GM18517 (cell line): Measurements from ENCODE around the gene TRMT112.
"Not testable (repeated sequence)": the region's sequence is repeated elsewhere in the genome, so short reads cannot be mapped to it uniquely, and the experiment has no call there.

Source experiments
- ATAC-seq: cut with Tn5 transposase; IDR thresholded peaks from one replicate; pipeline ENCODE4 v1.9.1; 2021; ENCODE audit warnings: mild to moderate bottlenecking, moderate library complexity; ENCODE audit not compliant: unreplicated experiment

Gene TRMT112

DNA sequence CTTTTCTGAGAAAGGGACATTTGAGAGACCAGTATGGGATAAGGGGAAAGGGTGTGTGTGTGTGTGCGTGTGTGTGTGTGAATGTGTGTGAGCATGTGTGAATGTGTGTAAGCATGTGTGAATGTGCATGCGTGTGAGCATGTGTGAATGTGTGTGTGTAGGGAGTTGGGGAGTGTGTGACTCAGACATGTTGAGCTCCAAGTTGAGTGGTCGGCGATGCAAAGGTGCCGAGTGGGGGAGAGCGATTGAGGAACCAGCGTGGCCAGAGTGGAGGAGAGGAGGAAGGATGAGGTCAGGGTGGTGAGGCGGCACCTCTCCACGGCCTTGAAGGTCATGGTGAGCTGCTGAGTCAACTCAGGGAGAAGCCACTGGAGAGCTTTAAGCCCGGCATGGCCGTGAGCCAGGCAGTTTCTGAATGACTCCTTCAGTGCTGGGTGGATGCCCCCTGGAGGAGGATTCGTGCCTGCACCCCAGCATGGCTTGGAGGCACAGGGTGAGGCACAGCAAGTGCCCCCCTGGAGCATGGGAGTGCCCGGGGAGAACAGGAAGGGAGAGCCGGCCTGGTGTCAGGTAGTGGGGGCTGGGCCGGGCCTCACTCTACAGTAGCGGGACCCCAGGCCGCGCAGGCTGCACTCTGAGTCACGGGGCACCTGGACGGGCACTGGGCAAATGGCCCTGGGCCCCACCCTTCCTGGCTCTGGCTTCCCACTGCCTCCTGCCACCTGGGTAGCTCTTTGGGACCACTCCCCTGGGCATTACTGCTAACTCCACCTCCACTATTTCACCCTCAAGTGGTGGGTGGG lies 14.4 kb upstream of the TRMT112 start:
- ATAC-seq = peak; percentile 37

DNA sequence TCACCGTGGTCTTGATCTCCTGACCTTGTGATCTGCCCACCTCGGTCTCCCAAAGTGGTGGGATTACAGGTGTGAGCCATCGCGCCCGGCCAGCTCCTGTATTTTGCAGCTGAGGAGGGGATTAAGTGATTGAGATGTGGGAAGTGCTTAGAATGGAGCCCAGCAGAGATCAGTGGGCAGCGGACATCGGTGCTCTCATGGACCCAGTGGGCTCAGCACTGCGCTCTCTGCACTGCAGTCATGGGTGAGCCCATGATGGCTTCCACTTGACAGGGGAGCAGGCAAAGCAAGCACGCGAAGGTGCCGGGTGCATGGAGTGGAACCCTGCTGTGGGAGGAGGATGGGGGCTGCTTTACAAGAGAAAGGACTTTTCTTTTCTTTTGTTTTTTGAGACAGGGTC lies 13.5 kb upstream of the TRMT112 start:
- no peak for ATAC-seq

DNA sequence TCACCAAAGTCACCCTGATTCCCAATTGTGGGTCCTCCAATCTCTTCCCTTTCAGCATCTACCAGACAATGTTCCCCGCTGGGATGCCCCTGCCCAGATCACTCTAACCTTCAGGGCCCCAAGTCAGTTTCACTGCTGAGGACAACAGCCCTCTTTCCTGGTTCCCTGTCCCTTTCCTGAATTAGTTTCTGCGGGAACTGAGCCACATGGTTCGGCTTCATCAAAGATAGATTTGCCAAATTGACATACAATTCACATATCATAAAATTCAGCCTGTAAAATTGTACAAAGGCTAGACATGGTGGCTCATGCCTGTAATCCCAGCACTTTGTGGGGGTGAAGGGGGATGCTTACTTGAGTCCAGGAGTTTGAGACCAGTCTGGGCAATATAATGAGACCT lies 10.6 kb upstream of the TRMT112 start:
- ATAC-seq = no peak

DNA sequence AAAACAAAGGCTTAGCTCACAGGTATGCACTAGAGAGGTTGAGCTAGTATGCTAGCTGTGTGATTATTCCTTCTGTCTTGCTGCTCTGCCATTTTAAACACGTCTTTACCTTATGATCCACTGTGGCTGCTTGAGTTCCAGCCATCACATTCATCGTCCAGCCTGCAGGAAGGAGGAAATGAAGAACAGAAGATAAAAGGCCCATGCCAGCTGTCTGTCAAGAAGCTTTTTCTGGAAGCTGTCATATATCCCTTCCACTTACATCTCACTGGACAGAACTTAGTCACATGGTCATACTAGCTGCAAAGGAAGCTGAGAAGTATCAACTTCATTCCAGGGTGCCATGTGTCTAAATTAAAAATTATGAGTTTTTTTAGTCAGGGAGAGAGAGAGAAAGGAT lies 10.0 kb upstream of the TRMT112 start:
- no peak for ATAC-seq

DNA sequence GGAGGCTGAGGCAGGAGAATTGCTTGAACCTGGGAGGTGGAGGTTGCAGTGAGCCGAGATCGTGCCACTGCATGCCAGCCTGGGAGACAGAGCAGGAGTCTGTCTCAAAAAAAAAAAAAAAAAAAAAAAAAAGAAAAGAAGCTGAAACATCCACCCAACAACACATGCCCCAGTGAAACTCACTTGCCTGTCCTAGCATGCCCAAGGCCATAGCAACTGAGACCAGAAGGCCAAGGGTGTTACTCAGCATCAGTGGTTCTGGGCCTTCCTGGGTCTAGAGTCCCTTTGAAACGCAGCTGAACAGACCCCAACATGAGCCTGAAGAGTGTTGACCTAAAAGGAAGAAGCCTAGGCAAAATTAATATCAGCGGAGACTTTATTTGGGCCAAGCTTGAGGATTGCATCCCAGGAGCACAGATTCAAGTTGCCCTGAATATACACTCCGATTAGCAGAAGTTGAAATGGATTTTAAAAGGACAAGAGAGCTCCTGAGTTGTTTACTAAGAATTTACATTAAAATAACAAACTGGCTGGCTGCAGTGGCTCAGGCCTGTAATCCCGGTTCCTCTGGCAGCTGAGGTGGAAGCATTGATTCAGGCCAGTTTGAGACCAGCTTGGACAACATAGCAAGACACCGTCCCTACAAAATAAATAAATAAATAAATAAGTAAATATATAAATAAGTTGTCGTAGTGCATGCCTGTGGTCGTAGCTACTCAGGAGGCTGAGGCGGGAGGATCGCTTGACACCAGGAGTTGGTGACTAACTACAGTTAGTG lies 7.5 kb upstream of the TRMT112 start:
- no peak for ATAC-seq

DNA sequence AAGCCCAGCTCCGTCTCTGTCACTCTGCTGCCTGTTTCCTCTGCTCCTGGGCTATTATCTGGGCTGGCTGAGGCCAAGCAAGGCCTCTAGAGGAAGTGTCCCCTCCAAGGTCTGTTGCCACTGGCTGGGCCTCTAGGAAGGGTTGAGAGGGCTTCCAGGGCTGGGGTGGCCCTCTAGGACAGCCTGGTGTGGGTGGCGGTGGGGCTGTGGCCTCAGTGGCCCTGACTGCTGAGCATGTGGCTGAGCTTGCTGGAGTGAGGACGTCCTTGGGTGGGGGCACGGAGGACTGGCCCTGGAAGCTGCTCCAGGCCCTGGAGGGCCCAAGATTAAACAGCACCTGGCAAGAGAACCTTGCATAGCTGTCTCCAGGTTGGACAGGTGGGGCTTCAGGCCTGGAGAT lies 6.6 kb upstream of the TRMT112 start:
- not testable (repeated sequence) for ATAC-seq

DNA sequence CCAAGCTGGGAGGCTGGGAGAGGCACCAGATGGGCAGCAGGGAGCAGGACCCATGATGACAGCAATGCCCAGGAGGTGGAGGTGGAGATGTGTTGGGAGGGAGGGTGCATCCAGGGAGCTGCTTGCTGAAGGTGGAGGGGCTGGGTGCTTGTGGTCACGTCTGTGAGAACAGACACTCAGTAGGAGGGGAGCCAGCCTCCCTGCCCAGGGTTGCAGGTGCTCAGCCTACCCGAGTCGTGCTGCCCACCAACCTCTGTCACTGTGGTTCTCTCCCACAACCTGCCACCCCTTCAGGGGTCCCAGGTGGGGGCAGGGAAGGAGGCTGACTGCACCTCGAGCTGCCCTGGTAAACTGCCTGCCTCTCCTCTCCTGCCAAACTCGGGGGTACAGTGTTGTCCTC lies 6.0 kb upstream of the TRMT112 start:
- ATAC-seq = no peak

DNA sequence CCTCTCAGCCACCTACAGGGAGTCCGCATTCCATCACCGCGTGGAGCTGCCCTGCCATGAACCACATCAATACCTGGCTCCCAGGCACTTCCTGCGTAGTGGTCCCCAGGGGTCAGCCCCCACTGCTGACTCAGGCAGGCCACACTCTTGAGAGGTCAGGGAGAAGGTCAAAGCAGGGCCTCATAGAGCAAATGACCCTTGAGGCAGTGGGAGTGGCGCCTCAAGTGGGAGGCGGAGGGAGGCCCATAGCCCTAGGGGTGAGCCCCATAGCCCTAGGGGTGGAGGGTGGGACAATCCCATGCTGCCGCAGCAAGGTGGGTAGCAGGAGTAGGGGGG lies 5.5 kb upstream of the TRMT112 start:
- ATAC-seq = no peak

DNA sequence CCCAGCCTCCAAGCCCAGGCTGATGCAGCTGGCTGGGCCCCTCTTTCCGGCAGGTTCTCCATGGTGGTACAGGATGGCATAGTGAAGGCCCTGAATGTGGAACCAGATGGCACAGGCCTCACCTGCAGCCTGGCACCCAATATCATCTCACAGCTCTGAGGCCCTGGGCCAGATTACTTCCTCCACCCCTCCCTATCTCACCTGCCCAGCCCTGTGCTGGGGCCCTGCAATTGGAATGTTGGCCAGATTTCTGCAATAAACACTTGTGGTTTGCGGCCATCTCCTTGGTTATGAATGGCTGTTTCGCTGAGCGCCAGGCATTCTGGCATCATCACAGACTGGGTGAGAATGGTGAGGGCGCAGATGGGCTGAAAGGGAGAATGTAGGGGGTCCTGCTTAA lies 4.2 kb upstream of the TRMT112 start:
- ATAC-seq = no peak

DNA sequence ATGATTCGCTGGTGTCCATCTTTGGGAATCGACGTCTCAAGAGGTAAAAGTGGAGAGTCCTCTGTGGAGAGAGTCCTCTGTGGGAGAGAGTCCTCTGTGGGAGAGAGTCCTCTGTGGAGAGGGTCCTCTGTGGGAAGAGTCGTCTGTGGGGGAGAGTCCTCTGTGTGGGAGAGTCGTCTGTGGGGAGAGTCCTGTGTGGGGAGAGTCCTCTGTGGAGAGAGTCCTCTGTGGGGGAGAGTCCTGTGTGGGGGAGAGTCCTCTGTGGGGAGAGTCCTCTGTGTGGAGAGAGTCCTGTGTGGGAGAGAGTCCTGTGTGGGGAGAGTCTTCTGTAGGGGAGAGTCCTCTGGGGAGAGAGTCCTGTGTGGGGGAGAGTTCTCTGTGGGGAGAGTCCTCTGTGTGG lies 3.7 kb upstream of the TRMT112 start:
- ATAC-seq = no peak

DNA sequence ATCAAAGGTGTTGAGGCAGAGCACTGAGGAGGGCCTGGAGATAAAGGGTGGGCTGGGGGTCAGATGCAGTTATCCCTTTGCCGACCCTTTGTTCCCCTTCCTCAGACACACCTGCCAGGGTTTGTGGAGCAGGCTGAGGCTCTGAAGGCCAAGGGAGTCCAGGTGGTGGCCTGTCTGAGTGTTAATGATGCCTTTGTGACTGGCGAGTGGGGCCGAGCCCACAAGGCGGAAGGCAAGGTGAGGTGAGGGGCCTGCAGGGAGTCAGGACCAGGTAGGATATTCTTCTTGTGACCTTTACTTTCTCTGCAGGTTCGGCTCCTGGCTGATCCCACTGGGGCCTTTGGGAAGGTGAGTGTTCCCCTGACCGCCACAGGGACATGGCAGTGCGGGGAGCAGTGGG lies 3.2 kb upstream of the TRMT112 start:
- no peak for ATAC-seq

DNA sequence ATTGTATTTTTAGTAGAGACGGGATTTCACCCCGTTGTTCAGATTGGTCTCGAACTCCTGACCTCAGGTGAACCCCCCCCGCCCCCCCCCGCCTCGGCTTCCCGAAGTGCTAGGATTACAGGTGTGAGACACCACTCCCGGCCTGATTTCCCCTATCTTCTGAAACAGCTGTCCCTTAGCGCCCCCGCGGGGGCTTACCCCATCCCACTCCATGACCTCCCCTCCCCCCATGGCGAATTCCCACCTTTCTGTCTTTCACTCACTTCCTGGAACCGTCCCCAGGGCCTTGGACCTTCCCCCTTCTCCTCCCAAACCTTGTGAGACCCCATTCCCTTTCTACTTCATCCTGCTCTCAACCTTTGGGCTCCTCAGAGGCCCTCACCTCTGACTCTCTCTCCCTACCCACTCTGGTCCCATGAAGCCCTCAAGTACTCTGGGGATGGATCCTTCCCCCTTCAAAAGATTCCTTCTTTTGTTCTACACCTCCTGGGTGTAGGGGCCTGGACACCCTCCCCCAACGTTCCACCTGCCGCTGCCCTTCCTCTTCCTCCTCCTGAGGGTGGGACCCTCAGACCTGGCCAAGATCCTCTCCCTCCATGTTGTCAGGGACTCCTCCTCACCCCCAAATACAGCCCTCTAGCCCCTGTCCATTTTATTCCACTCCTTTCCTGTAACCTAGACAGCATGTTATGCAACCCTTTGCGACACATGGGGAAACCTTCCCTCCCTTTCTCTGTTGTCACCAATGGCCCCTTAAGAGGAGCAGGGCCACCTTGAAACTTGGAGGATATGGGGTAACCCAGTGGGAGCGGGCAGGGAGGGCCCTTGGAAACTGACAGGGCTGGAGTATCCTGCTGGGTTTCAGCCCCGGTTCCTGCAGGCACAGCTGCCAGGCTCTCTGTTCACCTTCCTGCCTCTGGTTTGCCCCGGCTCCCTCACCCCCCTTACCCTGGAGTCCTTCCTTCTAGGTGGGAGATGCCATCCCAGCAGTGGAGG lies 1.7 kb upstream of the TRMT112 start:
- no peak for ATAC-seq

DNA sequence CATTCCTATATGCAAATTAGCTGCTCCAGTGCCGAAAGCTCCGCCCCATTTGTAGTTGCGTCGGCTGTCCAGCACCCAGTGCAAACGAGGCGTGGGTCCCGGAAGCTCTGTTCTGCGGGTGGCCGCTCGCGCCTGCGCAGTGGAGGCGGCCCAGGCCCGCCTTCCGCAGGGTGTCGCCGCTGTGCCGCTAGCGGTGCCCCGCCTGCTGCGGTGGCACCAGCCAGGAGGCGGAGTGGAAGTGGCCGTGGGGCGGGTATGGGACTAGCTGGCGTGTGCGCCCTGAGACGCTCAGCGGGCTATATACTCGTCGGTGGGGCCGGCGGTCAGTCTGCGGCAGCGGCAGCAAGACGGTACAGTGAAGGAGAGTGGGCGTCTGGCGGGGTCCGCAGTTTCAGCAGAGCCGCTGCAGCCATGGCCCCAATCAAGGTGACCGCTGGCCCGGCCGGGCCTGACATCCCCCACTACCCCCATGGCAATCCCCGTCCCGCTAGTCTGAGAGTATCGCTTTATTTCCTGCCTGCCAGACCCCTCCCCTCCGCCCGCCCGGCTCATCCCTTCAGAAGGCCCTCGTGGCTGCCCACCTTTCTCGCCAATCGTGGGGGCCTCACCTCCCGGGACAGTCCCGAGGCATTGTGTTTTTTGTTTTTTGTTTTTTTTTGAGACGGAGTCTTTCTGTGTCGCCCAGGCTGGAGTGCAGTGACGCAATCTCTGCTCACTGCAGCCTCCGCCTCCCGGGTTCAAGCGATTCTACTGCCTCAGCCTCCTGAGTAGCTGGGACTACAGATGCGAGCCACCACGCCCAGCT lies 804 bp upstream of the TRMT112 start, which contains the start of gene PRDX5:
TSS of gene PRDX5 (plus strand) at position 161 of the 805 bp plus-strand sequence. CDS start at position 256, 95 bp downstream.
- peak; percentile 69 for ATAC-seq

DNA sequence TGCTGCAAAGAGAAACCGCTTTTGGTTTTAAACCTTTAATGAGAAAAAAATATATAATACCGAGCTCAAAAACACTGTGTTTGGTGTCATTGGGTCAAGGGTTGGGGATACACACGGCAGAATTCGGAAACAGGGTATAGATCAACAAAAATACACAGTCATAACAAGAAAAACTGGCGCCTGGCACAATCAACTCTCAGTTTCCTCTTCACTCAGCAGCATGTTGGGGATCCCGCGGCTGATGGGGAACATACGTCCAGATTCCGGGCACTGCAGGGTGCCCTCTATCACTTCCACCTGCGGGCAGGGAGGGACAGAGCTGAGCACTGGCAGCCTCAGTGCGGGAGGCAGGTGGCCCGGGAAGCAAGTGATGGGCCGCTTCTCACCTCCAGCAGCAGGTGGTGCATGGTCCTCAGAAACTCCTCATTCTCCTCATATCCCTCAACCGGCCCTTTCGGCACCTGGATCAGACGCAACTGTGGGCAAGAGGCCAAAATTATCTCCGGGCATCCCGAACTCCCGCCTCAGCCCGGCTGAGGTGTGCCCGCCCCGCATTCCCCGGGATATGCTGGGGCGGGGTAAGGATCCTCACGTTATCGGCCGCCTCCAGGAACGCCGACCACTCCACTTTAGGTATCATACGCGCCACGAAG lies 561 bp downstream of the TRMT112 start:
- peak; percentile 11 for ATAC-seq

DNA sequence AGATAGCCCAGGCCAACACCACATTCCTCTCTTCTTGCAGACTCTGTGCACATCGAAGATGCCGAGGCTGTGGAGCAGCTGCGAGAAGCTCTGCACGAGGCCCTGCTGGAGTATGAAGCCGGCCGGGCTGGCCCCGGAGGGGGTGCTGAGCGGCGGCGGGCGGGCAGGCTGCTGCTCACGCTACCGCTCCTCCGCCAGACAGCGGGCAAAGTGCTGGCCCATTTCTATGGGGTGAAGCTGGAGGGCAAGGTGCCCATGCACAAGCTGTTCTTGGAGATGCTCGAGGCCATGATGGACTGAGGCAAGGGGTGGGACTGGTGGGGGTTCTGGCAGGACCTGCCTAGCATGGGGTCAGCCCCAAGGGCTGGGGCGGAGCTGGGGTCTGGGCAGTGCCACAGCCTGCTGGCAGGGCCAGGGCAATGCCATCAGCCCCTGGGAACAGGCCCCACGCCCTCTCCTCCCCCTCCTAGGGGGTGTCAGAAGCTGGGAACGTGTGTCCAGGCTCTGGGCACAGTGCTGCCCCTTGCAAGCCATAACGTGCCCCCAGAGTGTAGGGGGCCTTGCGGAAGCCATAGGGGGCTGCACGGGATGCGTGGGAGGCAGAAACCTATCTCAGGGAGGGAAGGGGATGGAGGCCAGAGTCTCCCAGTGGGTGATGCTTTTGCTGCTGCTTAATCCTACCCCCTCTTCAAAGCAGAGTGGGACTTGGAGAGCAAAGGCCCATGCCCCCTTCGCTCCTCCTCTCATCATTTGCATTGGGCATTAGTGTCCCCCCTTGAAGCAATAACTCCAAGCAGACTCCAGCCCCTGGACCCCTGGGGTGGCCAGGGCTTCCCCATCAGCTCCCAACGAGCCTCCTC lies 1.5 kb downstream of the TRMT112 start:
- ATAC-seq = not testable (repeated sequence)

DNA sequence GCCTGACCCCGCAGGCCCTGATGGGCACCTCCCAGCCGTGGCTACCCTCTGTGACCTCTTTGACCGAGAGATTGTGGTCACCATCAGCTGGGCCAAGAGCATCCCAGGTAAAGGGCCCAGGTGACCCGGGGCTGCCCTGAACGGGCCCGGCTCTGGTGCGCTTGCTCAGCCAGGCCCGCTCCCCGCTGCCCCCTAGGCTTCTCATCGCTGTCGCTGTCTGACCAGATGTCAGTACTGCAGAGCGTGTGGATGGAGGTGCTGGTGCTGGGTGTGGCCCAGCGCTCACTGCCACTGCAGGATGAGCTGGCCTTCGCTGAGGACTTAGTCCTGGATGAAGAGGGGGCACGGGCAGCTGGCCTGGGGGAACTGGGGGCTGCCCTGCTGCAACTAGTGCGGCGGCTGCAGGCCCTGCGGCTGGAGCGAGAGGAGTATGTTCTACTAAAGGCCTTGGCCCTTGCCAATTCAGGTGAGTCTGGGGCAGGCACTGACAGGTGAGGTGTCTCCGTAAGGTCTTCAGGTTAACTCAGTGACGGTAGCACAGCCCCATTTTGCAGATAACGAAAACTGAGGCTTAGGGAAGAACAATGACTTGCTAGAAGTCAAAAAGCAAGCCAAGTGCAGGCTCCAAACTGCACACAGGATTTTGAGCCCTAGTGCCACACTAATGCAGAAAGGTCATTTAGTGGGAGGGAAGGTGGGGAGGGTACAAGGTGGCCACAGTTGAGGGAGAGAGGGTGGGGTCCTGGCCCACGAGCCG lies 2.4 kb downstream of the TRMT112 start:
- ATAC-seq = no peak

DNA sequence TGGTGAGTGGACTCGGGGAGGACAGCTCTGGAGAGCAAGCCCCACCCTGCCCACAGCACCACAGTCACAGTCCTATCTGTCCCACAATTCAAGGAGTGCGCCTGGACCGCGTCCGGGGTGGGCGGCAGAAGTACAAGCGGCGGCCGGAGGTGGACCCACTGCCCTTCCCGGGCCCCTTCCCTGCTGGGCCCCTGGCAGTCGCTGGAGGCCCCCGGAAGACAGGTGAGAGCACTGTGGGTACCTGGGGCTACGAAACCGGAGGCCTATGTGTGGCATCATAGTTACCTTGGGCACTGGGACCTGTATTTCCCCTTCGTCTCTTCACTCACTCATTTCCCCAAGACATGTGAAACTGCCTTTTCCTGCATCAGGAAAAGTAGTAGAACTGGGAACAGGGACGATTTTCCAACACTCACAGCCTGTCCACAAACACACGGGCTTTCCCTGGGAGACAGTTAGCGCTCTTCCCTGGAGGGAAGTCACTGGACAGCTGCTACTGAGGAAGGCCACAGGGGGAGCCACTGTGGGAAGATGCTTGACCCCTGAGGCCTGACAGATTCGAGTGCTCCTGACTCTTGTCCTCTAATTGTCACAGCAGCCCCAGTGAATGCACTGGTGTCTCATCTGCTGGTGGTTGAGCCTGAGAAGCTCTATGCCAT lies 3.1 kb downstream of the TRMT112 start:
- ATAC-seq = no peak
